ENCODE measurements around the gene DKC1. TPM values are rescaled to one million over a fixed set of nuclear protein-coding genes. Genes with fewer than 3 reads are reported as not detected.

DKC1 gene
- total RNA-seq, 1 experiment from 2014 or later: 107 TPM

GRCh38 chrX:154761977-154762536 lies 607 bp upstream of the DKC1 start:
- no peaks in the 10 kb centered on the region for H3K9me3 ChIP-seq
- no peaks in the 10 kb centered on the region for H3K27me3 ChIP-seq (replicated peaks; ENCODE audit: control insufficient read depth, insufficient read depth, low read length)
- BruUV-seq (replicated peaks): TSS peak; percentile 87
- ChIA-PET POLR2A (interaction anchor here (0.8 to 1.3 kb wide), 3 partner anchors 13 to 265 kb away, joined by 4 read pairs; partner anchors contain the start of genes FUNDC2 and MPP1), CTCF (interaction anchor here (1.1 to 1.3 kb wide), 4 partner anchors 12 to 156 kb away, joined by 3 to 6 read pairs (median 4); partner anchors contain the start of gene GAB3)
- no peaks in the 10 kb centered on the region for H3K36me3 ChIP-seq (ENCODE audit: control insufficient read depth, insufficient read depth, low read length)
- H3K4me3 ChIP-seq (ENCODE audit: low read depth, low read length): peak overlapping the region; percentile 36
- no peaks in the 10 kb centered on the region for H3K9me3 Mint-ChIP-seq (ENCODE audit: unreplicated experiment)
- intact Hi-C loops (cut with micrococcal nuclease; ENCODE audit: unreplicated experiment): loop anchor here (1.0 kb wide), 2 partner anchors 37 to 43 kb away; partner anchors contain the start of gene MPP1
- H3K27me3 Mint-ChIP-seq (ENCODE audit: insufficient read depth, unreplicated experiment): no peaks in the 10 kb centered on the region
- H3K4me3 Mint-ChIP-seq (ENCODE audit: unreplicated experiment): peak overlapping the region; percentile 84
- TF ChIP-seq CTCF (IDR thresholded peaks at IDR 0.05; ENCODE audit: insufficient read depth in 1 of 2, low read depth in 1 of 2, low read length in 1 of 2, severe bottlenecking in 1 of 2, unreplicated experiment in 1 of 2): no peak
- no peak for DNase-seq
- no peaks in the 10 kb centered on the region for H3K4me1 ChIP-seq
- H3K27ac Mint-ChIP-seq (ENCODE audit: unreplicated experiment): peak overlapping the region; percentile 84
- H3K4me1 Mint-ChIP-seq (ENCODE audit: low read depth, unreplicated experiment): no peaks in the 10 kb centered on the region
- H3K36me3 Mint-ChIP-seq (ENCODE audit: insufficient read depth, unreplicated experiment): peaks cover 36% of the 10 kb centered on the region

GRCh38 chrX:154774622-154775021 lies 12.0 kb downstream of the DKC1 start:
- ChIA-PET CTCF (no interaction called here), POLR2A (no interaction called here)
- H3K4me3 Mint-ChIP-seq (ENCODE audit: unreplicated experiment): no peak overlapping the region
- H3K4me1 ChIP-seq: no peaks in the 10 kb centered on the region
- H3K27me3 ChIP-seq (replicated peaks; ENCODE audit: control insufficient read depth, insufficient read depth, low read length): no peaks in the 10 kb centered on the region
- no peak overlapping the region for H3K27ac Mint-ChIP-seq (ENCODE audit: unreplicated experiment)
- DNase-seq: no peak
- no peaks in the 10 kb centered on the region for H3K36me3 ChIP-seq (ENCODE audit: control insufficient read depth, insufficient read depth, low read length)
- no peaks in the 10 kb centered on the region for H3K27me3 Mint-ChIP-seq (ENCODE audit: insufficient read depth, unreplicated experiment)
- H3K4me1 Mint-ChIP-seq (ENCODE audit: low read depth, unreplicated experiment): no peaks in the 10 kb centered on the region
- H3K9me3 Mint-ChIP-seq (ENCODE audit: unreplicated experiment): no peaks in the 10 kb centered on the region
- H3K36me3 Mint-ChIP-seq (ENCODE audit: insufficient read depth, unreplicated experiment): peaks cover 86% of the 10 kb centered on the region
- no peaks in the 10 kb centered on the region for H3K9me3 ChIP-seq
- intact Hi-C loops (cut with micrococcal nuclease; ENCODE audit: unreplicated experiment): no loop called here
- no peak for TF ChIP-seq CTCF (IDR thresholded peaks at IDR 0.05; ENCODE audit: insufficient read depth in 1 of 2, low read depth in 1 of 2, low read length in 1 of 2, severe bottlenecking in 1 of 2, unreplicated experiment in 1 of 2)
- no TSS peak for BruUV-seq (replicated peaks)
- no peak overlapping the region for H3K4me3 ChIP-seq (ENCODE audit: low read depth, low read length)

DNA sequence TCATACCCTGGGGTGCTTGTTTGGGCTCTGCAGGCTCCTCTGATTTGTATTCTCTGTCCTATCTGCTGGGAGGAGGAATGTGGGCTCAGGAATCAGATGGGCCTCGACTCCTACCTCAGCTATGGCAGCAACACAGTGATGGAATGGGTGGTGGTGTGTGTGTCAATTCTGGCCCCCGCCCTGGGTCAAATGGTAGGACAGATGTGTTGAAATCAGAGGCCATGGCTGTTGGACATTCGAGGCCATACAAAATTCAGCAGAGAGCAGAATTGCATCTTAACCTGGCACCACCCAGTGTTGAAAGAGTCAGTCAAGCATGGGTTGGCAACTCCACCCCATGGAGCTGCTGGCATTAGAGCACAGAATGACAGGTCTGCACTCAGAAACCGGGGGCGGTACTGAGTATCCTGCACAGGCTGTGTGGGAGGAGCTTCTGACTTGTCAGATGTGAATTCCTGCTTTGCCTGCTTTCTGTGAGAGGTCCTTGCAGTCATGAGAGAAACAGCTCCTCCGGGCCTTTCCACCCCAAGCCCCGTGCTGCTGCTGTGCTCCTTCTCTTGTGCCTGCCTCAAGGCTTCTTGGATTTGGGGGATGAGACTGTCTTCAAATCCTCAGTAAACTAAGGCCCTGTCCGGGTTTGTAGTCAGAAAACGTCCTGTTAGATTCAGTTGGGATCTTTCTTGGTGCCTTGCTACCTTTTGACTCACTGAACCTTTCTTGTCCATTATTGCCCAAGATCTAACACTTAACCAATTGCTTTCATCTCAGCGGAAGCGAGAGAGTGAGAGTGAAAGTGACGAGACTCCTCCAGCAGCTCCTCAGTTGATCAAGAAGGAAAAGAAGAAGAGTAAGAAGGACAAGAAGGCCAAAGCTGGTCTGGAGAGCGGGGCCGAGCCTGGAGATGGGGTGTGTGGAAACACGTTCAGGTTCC lies 13.0 kb downstream of the DKC1 start:
- H3K4me1 Mint-ChIP-seq (ENCODE audit: low read depth, unreplicated experiment): no peaks in the 10 kb centered on the region
- no TSS peak for BruUV-seq (replicated peaks)
- ChIA-PET POLR2A (no interaction called here), CTCF (interaction anchor here (1.1 kb wide), 1 partner anchor 11 kb away, joined by 4 read pairs; no protein-coding TSS in a partner anchor)
- H3K9me3 ChIP-seq: no peaks in the 10 kb centered on the region
- no peaks in the 10 kb centered on the region for H3K27me3 Mint-ChIP-seq (ENCODE audit: insufficient read depth, unreplicated experiment)
- H3K27me3 ChIP-seq (replicated peaks; ENCODE audit: control insufficient read depth, insufficient read depth, low read length): no peaks in the 10 kb centered on the region
- H3K4me3 ChIP-seq (ENCODE audit: low read depth, low read length): no peak overlapping the region
- H3K4me3 Mint-ChIP-seq (ENCODE audit: unreplicated experiment): no peak overlapping the region
- H3K36me3 ChIP-seq (ENCODE audit: control insufficient read depth, insufficient read depth, low read length): no peaks in the 10 kb centered on the region
- TF ChIP-seq CTCF (IDR thresholded peaks at IDR 0.05; ENCODE audit: insufficient read depth in 1 of 2, low read depth in 1 of 2, low read length in 1 of 2, severe bottlenecking in 1 of 2, unreplicated experiment in 1 of 2): no peak
- H3K4me1 ChIP-seq: no peaks in the 10 kb centered on the region
- no peaks in the 10 kb centered on the region for H3K9me3 Mint-ChIP-seq (ENCODE audit: unreplicated experiment)
- H3K27ac Mint-ChIP-seq (ENCODE audit: unreplicated experiment): no peak overlapping the region
- no peak for DNase-seq
- intact Hi-C loops (cut with micrococcal nuclease; ENCODE audit: unreplicated experiment): no loop called here
- H3K36me3 Mint-ChIP-seq (ENCODE audit: insufficient read depth, unreplicated experiment): peaks cover 77% of the 10 kb centered on the region

Data from Caco-2 (cell line).